Measurements from ENCODE around the gene THSD4. TPM values are rescaled to one million over a fixed set of nuclear protein-coding genes. Genes with fewer than 3 reads are reported as not detected.

THSD4 gene
- total RNA-seq, 2 experiments from 2014 or later, result not detected

- Histone ChIP-seq H3K27ac (ENCODE audit: low read depth, low read length, poor library complexity, severe bottlenecking) (no peak overlapping the region), H3K36me3 (ENCODE audit: insufficient read depth, low read length) (no peaks in the 10 kb centered on the region), H3K79me2 (ENCODE audit: insufficient read depth, low read depth, low read length) (no peaks in the 10 kb centered on the region), H4K20me1 (ENCODE audit: insufficient read depth, low read length) (no peaks in the 10 kb centered on the region), H3K9me2 (ENCODE audit: insufficient read depth, low read length) (no peaks in the 10 kb centered on the region), H3K4me2 (ENCODE audit: low read length) (no peak overlapping the region), H3K4me1 (ENCODE audit: insufficient read depth, low read length, poor library complexity, severe bottlenecking) (no peaks in the 10 kb centered on the region), H3K4me3 (ENCODE audit: low read depth, low read length, poor library complexity, severe bottlenecking) (no peak overlapping the region), H3K9me3 (ENCODE audit: low read length) (no peaks in the 10 kb centered on the region), H2AFZ (ENCODE audit: low read length) (no peak overlapping the region)
- CTCF ChIA-PET (ENCODE audit: unreplicated experiment), result no interaction called here
- POLR2A ChIA-PET, result interaction anchor here (0.6 kb wide), 1 partner anchor 226 kb away, joined by 3 read pairs; no protein-coding TSS in a partner anchor
- no peak for DNase-seq (ENCODE audit: low spot score)
- intact Hi-C loops (cut with micrococcal nuclease; ENCODE audit: unreplicated experiment), result no loop called here
- no TSS peak for BruUV-seq (replicated peaks)
- TF ChIP-seq EZH2phosphoT487 (IDR thresholded peaks at IDR 0.05; ENCODE audit: borderline replicate concordance, low read depth, low read length), result no peak
- no peak for TF ChIP-seq CTCF (conservative IDR thresholded peaks at IDR 0.05; ENCODE audit: low read length)
Measured at GRCh38 chr15:71702496-71702895, 587.2 kb downstream of the THSD4 start.

GRCh38 chr15:71705151-71705550 is 589.9 kb downstream of the THSD4 start:
- ChIA-PET POLR2A (no interaction called here), CTCF (ENCODE audit: unreplicated experiment) (no interaction called here)
- no peaks in the 10 kb centered on the region for H3K4me1 ChIP-seq (ENCODE audit: insufficient read depth, low read length, poor library complexity, severe bottlenecking)
- no peak overlapping the region for H2AFZ ChIP-seq (ENCODE audit: low read length)
- H3K36me3 ChIP-seq (ENCODE audit: insufficient read depth, low read length), result no peaks in the 10 kb centered on the region
- H3K27ac ChIP-seq (ENCODE audit: low read depth, low read length, poor library complexity, severe bottlenecking), result no peak overlapping the region
- H4K20me1 ChIP-seq (ENCODE audit: insufficient read depth, low read length), result no peaks in the 10 kb centered on the region
- no peak overlapping the region for H3K4me3 ChIP-seq (ENCODE audit: low read depth, low read length, poor library complexity, severe bottlenecking)
- BruUV-seq (replicated peaks), result no TSS peak
- TF ChIP-seq EZH2phosphoT487 (IDR thresholded peaks at IDR 0.05; ENCODE audit: borderline replicate concordance, low read depth, low read length), result no peak
- TF ChIP-seq CTCF (conservative IDR thresholded peaks at IDR 0.05; ENCODE audit: low read length), result no peak
- H3K9me3 ChIP-seq (ENCODE audit: low read length), result no peaks in the 10 kb centered on the region
- no peak for DNase-seq (ENCODE audit: low spot score)
- no peaks in the 10 kb centered on the region for H3K9me2 ChIP-seq (ENCODE audit: insufficient read depth, low read length)
- no peak overlapping the region for H3K4me2 ChIP-seq (ENCODE audit: low read length)
- intact Hi-C loops (cut with micrococcal nuclease; ENCODE audit: unreplicated experiment), result no loop called here
- H3K79me2 ChIP-seq (ENCODE audit: insufficient read depth, low read depth, low read length), result no peaks in the 10 kb centered on the region

GRCh38 chr15:71706461-71707229 is 591.4 kb downstream of the THSD4 start:
- Histone ChIP-seq H3K4me2 (ENCODE audit: low read length) (no peak overlapping the region), H3K9me3 (ENCODE audit: low read length) (no peaks in the 10 kb centered on the region), H3K36me3 (ENCODE audit: insufficient read depth, low read length) (no peaks in the 10 kb centered on the region), H3K4me3 (ENCODE audit: low read depth, low read length, poor library complexity, severe bottlenecking) (no peak overlapping the region), H4K20me1 (ENCODE audit: insufficient read depth, low read length) (no peaks in the 10 kb centered on the region), H3K27ac (ENCODE audit: low read depth, low read length, poor library complexity, severe bottlenecking) (no peak overlapping the region), H3K4me1 (ENCODE audit: insufficient read depth, low read length, poor library complexity, severe bottlenecking) (no peaks in the 10 kb centered on the region), H3K9me2 (ENCODE audit: insufficient read depth, low read length) (no peaks in the 10 kb centered on the region), H3K79me2 (ENCODE audit: insufficient read depth, low read depth, low read length) (no peaks in the 10 kb centered on the region), H2AFZ (ENCODE audit: low read length) (no peak overlapping the region)
- no peak for TF ChIP-seq EZH2phosphoT487 (IDR thresholded peaks at IDR 0.05; ENCODE audit: borderline replicate concordance, low read depth, low read length)
- no peak for TF ChIP-seq CTCF (conservative IDR thresholded peaks at IDR 0.05; ENCODE audit: low read length)
- intact Hi-C loops (cut with micrococcal nuclease; ENCODE audit: unreplicated experiment), result no loop called here
- POLR2A ChIA-PET, result no interaction called here
- BruUV-seq (replicated peaks), result no TSS peak
- DNase-seq (ENCODE audit: low spot score), result no peak
- CTCF ChIA-PET (ENCODE audit: unreplicated experiment), result no interaction called here
